Mesenchymal stem cell (in vitro differentiated cells and primary cell): ENCODE data around the gene NT5C. TPM values are rescaled to one million over a fixed set of nuclear protein-coding genes. Genes with fewer than 3 reads are reported as not detected.
A peak's percentile ranks its signal among the peaks of the same experiment; 100 is the strongest.

Experiments
- DNase-seq: peaks from one replicate; pipeline ENCODE4 v3.0.0-alpha.2; 2013
- H2AFZ ChIP-seq: one replicate; pipeline ENCODE4 v1.6.1; 2013; ENCODE audit warnings: low read depth, mild to moderate bottlenecking, control low read depth, inconsistent platforms, low read length, moderate library complexity
- H2AK5ac ChIP-seq: 2 replicates; pipeline ENCODE4 v1.6.1; 2013; ENCODE audit warnings: low read length, moderate library complexity, mild to moderate bottlenecking, inconsistent platforms; ENCODE audit not compliant: severe bottlenecking
- H2BK120ac ChIP-seq: one replicate; pipeline ENCODE4 v1.6.1; 2013; ENCODE audit warnings: low read depth, mild to moderate bottlenecking, inconsistent platforms, low read length, moderate library complexity
- H2BK12ac ChIP-seq, 2 experiments: one replicate each; pipeline ENCODE4 v1.6.1; 2013; ENCODE audit warnings: inconsistent platforms in 2 of 2, low read length in 2 of 2, mild to moderate bottlenecking in 2 of 2, moderate library complexity in 2 of 2, control low read depth in 1 of 2
- H2BK15ac ChIP-seq: one replicate; pipeline ENCODE4 v1.6.1; 2013; ENCODE audit warnings: mild to moderate bottlenecking, low read depth, inconsistent platforms; ENCODE audit not compliant: poor library complexity, severe bottlenecking
- H2BK5ac ChIP-seq: 2 replicates; pipeline ENCODE4 v1.6.1; 2013; ENCODE audit warnings: low read depth, mild to moderate bottlenecking, low read length, control low read depth, inconsistent platforms; ENCODE audit not compliant: poor library complexity, severe bottlenecking
- H3K14ac ChIP-seq, 2 experiments: one replicate each; pipeline ENCODE4 v1.6.1; 2013; ENCODE audit warnings: inconsistent platforms in 2 of 2, low read length in 2 of 2, control low read depth in 1 of 2, mild to moderate bottlenecking in 1 of 2, moderate library complexity in 1 of 2
- H3K18ac ChIP-seq, 2 experiments: one replicate each; pipeline ENCODE4 v1.6.1; 2013; ENCODE audit warnings: inconsistent platforms in 2 of 2, low read length in 2 of 2, control low read depth in 1 of 2, low read depth in 1 of 2, mild to moderate bottlenecking in 1 of 2
- H3K23ac ChIP-seq, 2 experiments: one replicate each; pipeline ENCODE4 v1.6.1; 2013; ENCODE audit warnings: inconsistent platforms in 2 of 2, low read length in 2 of 2, mild to moderate bottlenecking in 2 of 2, moderate library complexity in 2 of 2, control low read depth in 1 of 2
- H3K27ac ChIP-seq: 2 replicates; pipeline ENCODE4 v1.5.1; 2013; ENCODE audit warnings: mild to moderate bottlenecking, moderate library complexity, low read length, control low read depth, inconsistent platforms; ENCODE audit not compliant: poor library complexity, severe bottlenecking
- H3K27me3 ChIP-seq, 2 experiments: 2 replicates each; pipeline versions ENCODE4 v1.6.1 to v1.7.0; 2013; ENCODE audit warnings: low read length in 2 of 2, mild to moderate bottlenecking in 2 of 2, moderate library complexity in 2 of 2, control low read depth in 1 of 2, inconsistent platforms in 1 of 2; ENCODE audit not compliant: control insufficient read depth in 1 of 2, insufficient read depth in 1 of 2
- H3K36me3 ChIP-seq, 2 experiments: 2 replicates each; pipeline versions ENCODE4 v1.6.1 to v1.7.0; 2013; ENCODE audit warnings: low read length in 2 of 2, control low read depth in 1 of 2, inconsistent platforms in 1 of 2, low read depth in 1 of 2, mild to moderate bottlenecking in 1 of 2; ENCODE audit not compliant: insufficient read depth in 2 of 2, control insufficient read depth in 1 of 2
- H3K4ac ChIP-seq, 2 experiments: one replicate each; pipeline ENCODE4 v1.6.1; 2013; ENCODE audit warnings: inconsistent platforms in 2 of 2, low read length in 2 of 2, mild to moderate bottlenecking in 2 of 2, moderate library complexity in 2 of 2, control low read depth in 1 of 2, low read depth in 1 of 2
- H3K4me1 ChIP-seq: 2 replicates; pipeline ENCODE4 v1.6.1; 2013; ENCODE audit warnings: low read depth, low read length, control low read depth; ENCODE audit not compliant: control insufficient read depth, insufficient read depth
- H3K4me2 ChIP-seq: 2 replicates; pipeline ENCODE4 v1.6.1; 2013; ENCODE audit warnings: low read length, mild to moderate bottlenecking, inconsistent platforms; ENCODE audit not compliant: poor library complexity, severe bottlenecking
- H3K4me3 ChIP-seq, 2 experiments: 2 replicates each; pipeline versions ENCODE4 v1.5.1 to v1.7.0; 2013; ENCODE audit warnings: low read length in 2 of 2, mild to moderate bottlenecking in 2 of 2, control low read depth in 1 of 2, low read depth in 1 of 2; ENCODE audit not compliant: insufficient read depth in 1 of 2
- H3K79me1 ChIP-seq: replicated peaks from 2 replicates; pipeline ENCODE4 v1.6.1; 2013; ENCODE audit warnings: mild to moderate bottlenecking, control low read depth, low read length, inconsistent platforms; ENCODE audit not compliant: poor library complexity, severe bottlenecking
- H3K9ac ChIP-seq: 2 replicates; pipeline ENCODE4 v1.7.0; 2013; ENCODE audit warnings: mild to moderate bottlenecking, low read length, moderate library complexity
- H3K9me3 ChIP-seq: 2 replicates; pipeline ENCODE4 v1.7.0; 2013; ENCODE audit warnings: mild to moderate bottlenecking, low read length; ENCODE audit not compliant: control insufficient read depth
- H4K8ac ChIP-seq: one replicate; pipeline ENCODE4 v1.6.1; 2013; ENCODE audit warnings: inconsistent platforms, mild to moderate bottlenecking, low read length, moderate library complexity
- H4K91ac ChIP-seq: one replicate; pipeline ENCODE4 v1.6.1; 2013; ENCODE audit warnings: mild to moderate bottlenecking, low read length, inconsistent platforms
- WGBS: methylation state at CpG from one replicate; pipeline ENCODE4 v1.1.7; 2013; ENCODE audit warnings: mixed read lengths; 5-methylcytosine and 5-hydroxymethylcytosine counted together
- small RNA-seq: library from polyadenylated mRNA; stranded (forward); fragments of <200 nt; extraction: miRNeasy Mini kit (QIAGEN cat#:217004); gene quantifications from one replicate; pipeline ENCODE3, GENCODE V24; 2013; ENCODE audit warnings: low read depth

The NT5C gene

DNA sequence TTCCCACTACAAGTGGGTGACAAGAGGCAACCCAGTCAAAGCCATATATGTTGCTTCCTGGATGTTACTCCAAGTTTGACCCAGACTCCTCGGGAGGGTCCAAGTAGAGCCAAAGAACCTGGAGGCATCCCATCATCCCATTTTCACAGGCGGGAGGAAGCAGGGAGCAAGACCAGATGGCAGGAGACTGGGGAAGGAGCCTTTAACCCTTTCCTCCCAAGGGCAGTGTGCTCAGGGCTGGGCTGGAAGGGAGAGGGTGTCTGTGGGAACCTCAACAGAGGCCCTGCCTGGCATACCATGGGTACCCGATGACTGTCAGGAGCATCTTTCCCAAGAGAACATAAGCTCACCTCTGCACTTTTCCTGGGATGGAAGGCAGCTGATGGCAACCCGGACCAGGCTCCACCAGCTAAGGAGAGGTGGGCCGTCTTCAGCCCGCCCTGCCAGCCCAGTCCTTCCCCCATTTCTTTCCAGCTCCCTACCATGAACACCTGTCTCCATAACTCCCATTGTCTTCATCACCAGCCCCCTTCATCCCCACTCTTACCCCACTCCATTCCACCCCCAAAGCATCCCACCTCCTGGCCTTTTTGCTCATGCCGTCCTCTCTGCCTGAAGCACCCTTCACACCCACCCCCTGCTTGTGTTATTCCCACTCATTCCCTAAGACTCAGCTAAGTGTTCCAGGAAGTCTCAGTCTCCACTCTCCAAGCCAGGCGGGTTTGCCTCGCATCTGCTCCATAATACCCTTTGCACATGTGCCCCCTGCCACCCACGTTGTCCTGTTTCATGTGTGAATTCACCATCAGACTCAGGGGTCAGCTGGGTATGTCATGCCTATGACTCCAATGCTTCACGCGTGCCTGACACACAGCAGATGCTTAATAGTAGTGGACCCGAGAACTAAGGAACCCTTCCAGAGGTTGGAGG, 49.7 kb downstream of the NT5C start:
- peak overlapping the region; percentile 92 for H2AK5ac ChIP-seq
- H3K4me3 ChIP-seq: no peak overlapping the region
- no peak overlapping the region for H2BK15ac ChIP-seq
- no peak overlapping the region for H2BK120ac ChIP-seq
- peaks cover 0 to 2% of the 10 kb centered on the region in 2 experiments for H3K36me3 ChIP-seq
- H3K14ac ChIP-seq: peak overlapping the region in 1 of 2 experiments; percentile 9
- no peak for DNase-seq
- peaks cover 48% of the 10 kb centered on the region for H3K4me1 ChIP-seq
- no peaks in the 10 kb centered on the region for H3K27me3 ChIP-seq
- whole genome bisulfite sequencing: 88% methylated on average over 11 of the region's 13 CpGs
- H3K4ac ChIP-seq: peak overlapping the region in 1 of 2 experiments; percentile 18
- H2AFZ ChIP-seq: no peak overlapping the region
- H3K23ac ChIP-seq: no peak overlapping the region
- no peak overlapping the region for H3K27ac ChIP-seq
- H4K8ac ChIP-seq: peak overlapping the region; percentile 19
- no peak overlapping the region for H2BK5ac ChIP-seq
- H2BK12ac ChIP-seq: peak overlapping the region; percentile 34 to 69
- H3K18ac ChIP-seq: peak overlapping the region in 1 of 2 experiments; percentile 61
- no peaks in the 10 kb centered on the region for H3K9me3 ChIP-seq
- no peak overlapping the region for H3K4me2 ChIP-seq
- H3K79me1 ChIP-seq: peaks cover 2% of the 10 kb centered on the region
- H3K9ac ChIP-seq: no peak overlapping the region
- peak overlapping the region; percentile 9 for H4K91ac ChIP-seq

Small RNA genes within 50 kb of the gene (small RNA-seq; reads per million reads assigned to genes)
- not detected for gene RF00019
